OCI-LY3 (cell line): ENCODE measurements around the gene AVPR1B.

Experiments used
- CTCF ChIP-seq: fragments of 200-600, 300-600 bp; sonication (generic); IDR thresholded peaks from 2 replicates; pipeline ENCODE4 v1.5.1; 2014; ENCODE audit warnings: antibody characterized with exemption, low read length, low read depth
- EZH2phosphoT487 ChIP-seq: fragments of 200-600 bp; shearing (Covaris generic); IDR thresholded peaks from 2 replicates; pipeline ENCODE4 v1.6.1; 2018; ENCODE audit warnings: antibody characterized with exemption, mixed run types, low read depth

GRCh38 chr1:206131037-206131436 is 13.8 kb upstream of the AVPR1B start:
- TF ChIP-seq CTCF (no peak), EZH2phosphoT487 (no peak)
